A673 (cell line): ENCODE data around the gene BTBD8.

Experiments
- EZH2 ChIP-seq: fragments of 200-600 bp; sonication (generic); IDR thresholded peaks from 2 replicates; pipeline ENCODE4 v1.6.1; 2017; ENCODE audit warnings: borderline replicate concordance, low read depth, mild to moderate bottlenecking, mixed read lengths, antibody characterized with exemption, low read length; ENCODE audit not compliant: poor library complexity, severe bottlenecking
- TF ChIP-seq, protein P1 (sequence below): fragments of 300-800, 200-600 bp; sonication (generic); conservative IDR thresholded peaks from 2 replicates; pipeline ENCODE4 v1.5.1; 2017; ENCODE audit warnings: low read depth, mild to moderate bottlenecking, antibody characterized with exemption, low read length, moderate library complexity, mixed read lengths

DNA sequence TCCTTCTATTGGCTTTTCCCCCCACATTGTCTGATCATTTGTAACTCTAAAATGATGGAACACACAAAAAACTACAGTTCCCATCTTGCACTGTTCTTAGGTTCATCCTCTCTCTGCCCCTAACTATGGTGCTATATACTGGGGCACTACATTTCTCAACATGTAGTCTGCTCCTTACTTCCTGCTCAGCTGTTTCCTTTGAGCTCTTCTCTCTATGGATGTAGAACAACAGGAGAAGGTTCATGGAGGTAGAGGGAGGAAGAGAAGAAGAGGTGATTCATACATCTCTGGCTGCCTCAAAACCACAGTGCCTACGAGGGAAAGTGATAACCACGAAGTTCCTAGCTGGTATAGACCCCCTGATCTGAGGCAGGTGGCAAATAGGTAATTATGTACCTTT, 130.6 kb downstream of the BTBD8 start:
- TF ChIP-seq, protein P1, sequence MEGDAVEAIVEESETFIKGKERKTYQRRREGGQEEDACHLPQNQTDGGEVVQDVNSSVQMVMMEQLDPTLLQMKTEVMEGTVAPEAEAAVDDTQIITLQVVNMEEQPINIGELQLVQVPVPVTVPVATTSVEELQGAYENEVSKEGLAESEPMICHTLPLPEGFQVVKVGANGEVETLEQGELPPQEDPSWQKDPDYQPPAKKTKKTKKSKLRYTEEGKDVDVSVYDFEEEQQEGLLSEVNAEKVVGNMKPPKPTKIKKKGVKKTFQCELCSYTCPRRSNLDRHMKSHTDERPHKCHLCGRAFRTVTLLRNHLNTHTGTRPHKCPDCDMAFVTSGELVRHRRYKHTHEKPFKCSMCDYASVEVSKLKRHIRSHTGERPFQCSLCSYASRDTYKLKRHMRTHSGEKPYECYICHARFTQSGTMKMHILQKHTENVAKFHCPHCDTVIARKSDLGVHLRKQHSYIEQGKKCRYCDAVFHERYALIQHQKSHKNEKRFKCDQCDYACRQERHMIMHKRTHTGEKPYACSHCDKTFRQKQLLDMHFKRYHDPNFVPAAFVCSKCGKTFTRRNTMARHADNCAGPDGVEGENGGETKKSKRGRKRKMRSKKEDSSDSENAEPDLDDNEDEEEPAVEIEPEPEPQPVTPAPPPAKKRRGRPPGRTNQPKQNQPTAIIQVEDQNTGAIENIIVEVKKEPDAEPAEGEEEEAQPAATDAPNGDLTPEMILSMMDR: no peak
- no peak for TF ChIP-seq EZH2
